Measurements from ENCODE around the gene FOXF1. TPM values are rescaled to one million over a fixed set of nuclear protein-coding genes. Genes with fewer than 3 reads are reported as not detected.
A peak's percentile ranks its signal among the peaks of the same experiment; 100 is the strongest.

Gene FOXF1
- total RNA-seq: 10 to 100 TPM in 1 of 2 donors, 1 to 10 TPM in 1; 6.3 to 12.1 TPM

DNA sequence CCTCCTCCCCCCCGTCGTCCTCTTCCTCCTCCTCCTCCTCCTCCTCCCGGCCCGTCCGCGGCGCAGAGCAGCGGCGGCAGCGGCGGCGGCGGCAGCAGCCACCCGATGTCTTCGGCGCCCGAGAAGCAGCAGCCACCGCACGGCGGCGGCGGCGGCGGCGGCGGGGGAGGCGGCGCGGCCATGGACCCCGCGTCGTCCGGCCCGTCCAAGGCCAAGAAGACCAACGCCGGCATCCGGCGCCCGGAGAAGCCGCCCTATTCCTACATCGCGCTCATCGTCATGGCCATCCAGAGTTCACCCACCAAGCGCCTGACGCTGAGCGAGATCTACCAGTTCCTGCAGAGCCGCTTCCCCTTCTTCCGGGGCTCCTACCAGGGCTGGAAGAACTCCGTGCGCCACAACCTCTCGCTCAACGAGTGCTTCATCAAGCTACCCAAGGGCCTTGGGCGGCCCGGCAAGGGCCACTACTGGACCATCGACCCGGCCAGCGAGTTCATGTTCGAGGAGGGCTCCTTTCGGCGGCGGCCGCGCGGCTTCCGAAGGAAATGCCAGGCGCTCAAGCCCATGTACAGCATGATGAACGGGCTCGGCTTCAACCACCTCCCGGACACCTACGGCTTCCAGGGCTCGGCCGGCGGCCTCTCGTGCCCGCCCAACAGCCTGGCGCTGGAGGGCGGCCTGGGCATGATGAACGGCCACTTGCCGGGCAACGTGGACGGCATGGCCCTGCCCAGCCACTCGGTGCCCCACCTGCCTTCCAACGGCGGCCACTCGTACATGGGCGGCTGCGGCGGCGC is at the start of gene FOXF1:
FOXF1 (plus strand) TSS at position 63 of the 797 bp plus-strand sequence; CDS start at position 106, 43 bp downstream.
- no peaks in the 10 kb centered on the region for H3K4me1 ChIP-seq
- H3K9me3 ChIP-seq: no peaks in the 10 kb centered on the region
- intact Hi-C loops (cut with DNase I): loop anchor here (10.0 kb wide), 1 partner anchor 316 kb away; no protein-coding TSS in a partner anchor
- no peaks in the 10 kb centered on the region for H3K36me3 ChIP-seq
- peak within 1 kb of the TSS; percentile 73 to 91 for H3K9ac ChIP-seq (ENCODE audit: low read depth in 2 of 2, low read length in 2 of 2)
- TF ChIP-seq, protein P1, sequence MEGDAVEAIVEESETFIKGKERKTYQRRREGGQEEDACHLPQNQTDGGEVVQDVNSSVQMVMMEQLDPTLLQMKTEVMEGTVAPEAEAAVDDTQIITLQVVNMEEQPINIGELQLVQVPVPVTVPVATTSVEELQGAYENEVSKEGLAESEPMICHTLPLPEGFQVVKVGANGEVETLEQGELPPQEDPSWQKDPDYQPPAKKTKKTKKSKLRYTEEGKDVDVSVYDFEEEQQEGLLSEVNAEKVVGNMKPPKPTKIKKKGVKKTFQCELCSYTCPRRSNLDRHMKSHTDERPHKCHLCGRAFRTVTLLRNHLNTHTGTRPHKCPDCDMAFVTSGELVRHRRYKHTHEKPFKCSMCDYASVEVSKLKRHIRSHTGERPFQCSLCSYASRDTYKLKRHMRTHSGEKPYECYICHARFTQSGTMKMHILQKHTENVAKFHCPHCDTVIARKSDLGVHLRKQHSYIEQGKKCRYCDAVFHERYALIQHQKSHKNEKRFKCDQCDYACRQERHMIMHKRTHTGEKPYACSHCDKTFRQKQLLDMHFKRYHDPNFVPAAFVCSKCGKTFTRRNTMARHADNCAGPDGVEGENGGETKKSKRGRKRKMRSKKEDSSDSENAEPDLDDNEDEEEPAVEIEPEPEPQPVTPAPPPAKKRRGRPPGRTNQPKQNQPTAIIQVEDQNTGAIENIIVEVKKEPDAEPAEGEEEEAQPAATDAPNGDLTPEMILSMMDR (IDR thresholded peaks at IDR 0.05): no peak
- H3K4me3 ChIP-seq: peak within 1 kb of the TSS; percentile 52
- H3K27me3 ChIP-seq: peaks cover 87% of the 10 kb centered on the region
- H3K27ac ChIP-seq: peak within 1 kb of the TSS; percentile 91
- DNase-seq: no peak

DNA sequence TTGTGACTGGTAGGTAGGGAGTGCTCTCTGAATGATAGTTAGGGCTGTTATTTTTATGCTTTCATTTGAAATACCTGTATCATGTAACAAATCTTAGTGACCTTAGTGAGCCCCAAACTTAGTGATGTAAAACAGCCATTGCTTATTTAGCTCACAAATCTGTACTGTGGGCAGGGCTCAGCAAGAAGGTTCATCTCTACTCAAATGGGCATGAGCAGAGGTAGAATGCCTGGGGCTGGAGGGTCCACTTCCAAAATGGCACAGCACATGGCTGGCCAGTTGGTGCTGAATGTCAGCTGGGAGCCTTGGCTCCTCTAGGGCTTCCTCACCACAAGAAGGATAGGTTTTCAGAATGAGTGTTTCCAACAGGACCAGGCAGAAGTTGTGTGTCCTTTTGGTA is 49.3 kb upstream of the FOXF1 start:
- Histone ChIP-seq H3K36me3 (no peaks in the 10 kb centered on the region), H3K27ac (no peak overlapping the region), H3K9ac (ENCODE audit: low read depth in 2 of 2, low read length in 2 of 2) (no peak overlapping the region), H3K4me3 (no peak overlapping the region), H3K27me3 (no peaks in the 10 kb centered on the region), H3K4me1 (no peaks in the 10 kb centered on the region), H3K9me3 (no peaks in the 10 kb centered on the region)
- TF ChIP-seq, protein P1 (IDR thresholded peaks at IDR 0.05): no peak
- intact Hi-C loops (cut with DNase I): no loop called here
- no peak for DNase-seq

- DNase-seq: peak; percentile 25
- H3K9me3 ChIP-seq: no peaks in the 10 kb centered on the region
- no peak overlapping the region for H3K9ac ChIP-seq (ENCODE audit: low read depth in 2 of 2, low read length in 2 of 2)
- no peaks in the 10 kb centered on the region for H3K36me3 ChIP-seq
- TF ChIP-seq, protein P1 (IDR thresholded peaks at IDR 0.05): no peak
- H3K27ac ChIP-seq: peak overlapping the region; percentile 47
- H3K4me3 ChIP-seq: no peak overlapping the region
- intact Hi-C loops (cut with DNase I): no loop called here
- H3K27me3 ChIP-seq: no peaks in the 10 kb centered on the region
- H3K4me1 ChIP-seq: no peaks in the 10 kb centered on the region
Observed at GRCh38 chr16:86462334-86463084, 47.8 kb upstream of the FOXF1 start.

GRCh38 chr16:86464044-86464443 is 46.3 kb upstream of the FOXF1 start:
- no peaks in the 10 kb centered on the region for H3K4me1 ChIP-seq

DNA sequence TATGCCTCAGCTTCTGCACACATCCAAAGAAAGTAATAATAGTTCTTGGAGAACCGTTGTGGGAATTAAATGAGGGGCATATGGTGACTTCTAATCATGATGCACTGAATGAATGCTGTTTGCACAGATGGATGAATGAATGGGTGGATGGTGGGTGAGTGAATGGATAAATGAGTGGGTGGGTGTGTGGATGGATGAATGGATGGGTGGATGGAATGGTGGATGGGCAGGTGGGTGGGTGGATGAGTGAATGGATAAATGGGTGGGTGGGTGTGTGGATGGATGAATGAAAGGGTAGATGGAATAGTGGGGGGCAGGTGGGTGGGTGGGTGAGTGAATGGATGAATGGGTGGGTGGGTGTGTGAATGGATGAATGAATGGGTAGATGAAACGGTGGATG is 44.9 kb upstream of the FOXF1 start:
- no peak for DNase-seq
- TF ChIP-seq, protein P1 (IDR thresholded peaks at IDR 0.05): no peak
- no peaks in the 10 kb centered on the region for H3K36me3 ChIP-seq
- H3K9ac ChIP-seq (ENCODE audit: low read depth in 2 of 2, low read length in 2 of 2): no peak overlapping the region
- H3K9me3 ChIP-seq: no peaks in the 10 kb centered on the region
- intact Hi-C loops (cut with DNase I): no loop called here
- H3K4me3 ChIP-seq: no peak overlapping the region
- H3K27me3 ChIP-seq: no peaks in the 10 kb centered on the region
- H3K27ac ChIP-seq: no peak overlapping the region
- no peaks in the 10 kb centered on the region for H3K4me1 ChIP-seq

More at GRCh38 chr16:86464044-86464443, 46.3 kb upstream of the FOXF1 start:
- DNase-seq: no peak
- TF ChIP-seq, protein P1 (IDR thresholded peaks at IDR 0.05): no peak
- H3K9me3 ChIP-seq: no peaks in the 10 kb centered on the region
- no peak overlapping the region for H3K27ac ChIP-seq
- no peak overlapping the region for H3K4me3 ChIP-seq
- intact Hi-C loops (cut with DNase I): no loop called here
- no peaks in the 10 kb centered on the region for H3K36me3 ChIP-seq
- H3K27me3 ChIP-seq: no peaks in the 10 kb centered on the region
- H3K9ac ChIP-seq (ENCODE audit: low read depth in 2 of 2, low read length in 2 of 2): no peak overlapping the region
